ENCODE data around the gene RPS19BP1. TPM values are rescaled to one million over a fixed set of nuclear protein-coding genes. Genes with fewer than 3 reads are reported as not detected.
"Not testable (repeated sequence)": the region's sequence is repeated elsewhere in the genome, so short reads cannot be mapped to it uniquely, and the experiment has no call there.

RPS19BP1 gene
- total RNA-seq, 1 donor from 2014 or later = 47.9 TPM

DNA sequence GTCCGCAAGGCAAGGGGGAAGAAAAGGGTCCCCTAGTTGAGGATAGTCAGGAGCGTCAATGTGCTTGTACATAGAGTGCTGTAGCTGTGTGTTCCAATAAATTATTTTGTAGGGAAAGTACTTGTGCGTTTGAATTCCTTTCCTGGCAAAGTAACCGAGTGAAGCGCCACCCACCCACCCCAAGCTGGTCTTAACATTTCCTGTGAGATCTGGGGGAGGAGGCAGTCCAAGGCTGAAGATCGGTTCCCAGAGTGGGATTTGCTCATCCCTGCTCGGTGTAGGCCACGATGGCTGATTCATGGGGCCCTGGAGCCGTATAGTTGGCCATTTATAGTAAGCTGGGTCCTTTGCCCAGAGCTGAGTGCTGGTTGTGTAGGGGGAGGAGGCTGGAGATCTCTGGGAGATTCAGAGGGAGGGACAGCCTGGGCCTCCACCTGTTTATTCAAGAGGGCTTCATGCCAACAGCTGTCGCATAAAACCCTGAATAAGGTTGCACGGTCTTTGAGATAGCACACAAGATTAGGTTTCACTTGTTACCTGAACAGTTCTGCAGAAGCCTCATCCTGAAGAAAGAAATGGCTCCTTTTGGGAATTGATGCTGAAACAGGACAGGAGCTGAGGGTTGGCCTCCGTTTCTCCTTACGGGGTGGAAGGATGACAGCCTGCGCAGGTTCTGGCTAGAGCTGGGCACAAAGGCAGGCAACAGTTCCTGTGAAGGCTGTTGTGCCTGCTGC lies 9.8 kb downstream of the RPS19BP1 start:
- H3K36me3 Mint-ChIP-seq (ENCODE audit: low read depth) = peaks cover 32% of the 10 kb centered on the region
- no peaks in the 10 kb centered on the region for H3K27me3 Mint-ChIP-seq (ENCODE audit: low read depth)
- no peak for DNase-seq (ENCODE audit: low spot score)
- TF ChIP-seq, protein P1, sequence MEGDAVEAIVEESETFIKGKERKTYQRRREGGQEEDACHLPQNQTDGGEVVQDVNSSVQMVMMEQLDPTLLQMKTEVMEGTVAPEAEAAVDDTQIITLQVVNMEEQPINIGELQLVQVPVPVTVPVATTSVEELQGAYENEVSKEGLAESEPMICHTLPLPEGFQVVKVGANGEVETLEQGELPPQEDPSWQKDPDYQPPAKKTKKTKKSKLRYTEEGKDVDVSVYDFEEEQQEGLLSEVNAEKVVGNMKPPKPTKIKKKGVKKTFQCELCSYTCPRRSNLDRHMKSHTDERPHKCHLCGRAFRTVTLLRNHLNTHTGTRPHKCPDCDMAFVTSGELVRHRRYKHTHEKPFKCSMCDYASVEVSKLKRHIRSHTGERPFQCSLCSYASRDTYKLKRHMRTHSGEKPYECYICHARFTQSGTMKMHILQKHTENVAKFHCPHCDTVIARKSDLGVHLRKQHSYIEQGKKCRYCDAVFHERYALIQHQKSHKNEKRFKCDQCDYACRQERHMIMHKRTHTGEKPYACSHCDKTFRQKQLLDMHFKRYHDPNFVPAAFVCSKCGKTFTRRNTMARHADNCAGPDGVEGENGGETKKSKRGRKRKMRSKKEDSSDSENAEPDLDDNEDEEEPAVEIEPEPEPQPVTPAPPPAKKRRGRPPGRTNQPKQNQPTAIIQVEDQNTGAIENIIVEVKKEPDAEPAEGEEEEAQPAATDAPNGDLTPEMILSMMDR (IDR thresholded peaks at IDR 0.05) = no peak
- no peaks in the 10 kb centered on the region for H3K9me3 Mint-ChIP-seq (ENCODE audit: low read depth)
- peak overlapping the region; percentile 99 for H3K27ac Mint-ChIP-seq (ENCODE audit: unreplicated experiment)
- H3K4me3 Mint-ChIP-seq (ENCODE audit: unreplicated experiment) = peak overlapping the region; percentile 90
- peaks cover 54% of the 10 kb centered on the region for H3K4me1 Mint-ChIP-seq (ENCODE audit: low read depth)

DNA sequence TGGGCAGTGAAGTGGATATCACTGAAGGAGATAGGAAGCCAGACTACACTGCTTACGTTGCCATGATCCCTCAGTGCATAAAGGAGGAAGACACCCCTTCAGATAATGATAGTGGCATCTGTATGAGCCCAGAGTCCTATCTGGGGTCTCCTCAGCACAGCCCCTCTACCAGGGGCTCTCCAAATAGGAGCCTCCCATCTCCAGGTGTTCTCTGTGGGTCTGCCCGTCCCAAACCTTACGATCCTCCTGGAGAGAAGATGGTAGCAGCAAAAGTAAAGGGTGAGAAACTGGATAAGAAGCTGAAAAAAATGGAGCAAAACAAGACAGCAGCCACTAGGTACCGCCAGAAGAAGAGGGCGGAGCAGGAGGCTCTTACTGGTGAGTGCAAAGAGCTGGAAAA lies 10.5 kb downstream of the RPS19BP1 start:
- peak overlapping the region; percentile 90 for H3K4me3 Mint-ChIP-seq (ENCODE audit: unreplicated experiment)
- peak overlapping the region; percentile 99 for H3K27ac Mint-ChIP-seq (ENCODE audit: unreplicated experiment)
- H3K36me3 Mint-ChIP-seq (ENCODE audit: low read depth) = peaks cover 32% of the 10 kb centered on the region
- not testable (repeated sequence) for DNase-seq (ENCODE audit: low spot score); H3K9me3 Mint-ChIP-seq (ENCODE audit: low read depth); H3K27me3 Mint-ChIP-seq (ENCODE audit: low read depth)
- H3K4me1 Mint-ChIP-seq (ENCODE audit: low read depth) = peaks cover 55% of the 10 kb centered on the region

- not testable (repeated sequence) for H3K9me3 Mint-ChIP-seq (ENCODE audit: low read depth); DNase-seq (ENCODE audit: low spot score); H3K27me3 Mint-ChIP-seq (ENCODE audit: low read depth)
- H3K36me3 Mint-ChIP-seq (ENCODE audit: low read depth) = peaks cover 33% of the 10 kb centered on the region
- H3K4me1 Mint-ChIP-seq (ENCODE audit: low read depth) = peaks cover 52% of the 10 kb centered on the region
- peak overlapping the region; percentile 99 for H3K27ac Mint-ChIP-seq (ENCODE audit: unreplicated experiment)
- H3K4me3 Mint-ChIP-seq (ENCODE audit: unreplicated experiment) = peak overlapping the region; percentile 90
Observed at GRCh38 chr22:39521106-39521885, 11.3 kb downstream of the RPS19BP1 start.

- H3K27me3 Mint-ChIP-seq (ENCODE audit: low read depth) = no peaks in the 10 kb centered on the region
- H3K36me3 Mint-ChIP-seq (ENCODE audit: low read depth) = peaks cover 36% of the 10 kb centered on the region
- peak within 1 kb of the TSS; percentile 90 for H3K4me3 Mint-ChIP-seq (ENCODE audit: unreplicated experiment)
- no peaks in the 10 kb centered on the region for H3K9me3 Mint-ChIP-seq (ENCODE audit: low read depth)
- peak within 1 kb of the TSS; percentile 99 for H3K27ac Mint-ChIP-seq (ENCODE audit: unreplicated experiment)
- TF ChIP-seq, protein P1 (IDR thresholded peaks at IDR 0.05) = no peak
- peaks cover 48% of the 10 kb centered on the region for H3K4me1 Mint-ChIP-seq (ENCODE audit: low read depth)
- no peak for DNase-seq (ENCODE audit: low spot score)
Observed at GRCh38 chr22:39520226-39521105, 12.1 kb downstream of the RPS19BP1 start, which contains the start of gene ATF4. Gene ATF4 (plus strand): TSS chr22:39520562. CDS start chr22:39521446, 884 bp downstream.

- H3K4me1 Mint-ChIP-seq (ENCODE audit: low read depth) = peaks cover 43% of the 10 kb centered on the region
- no peaks in the 10 kb centered on the region for H3K9me3 Mint-ChIP-seq (ENCODE audit: low read depth)
- H3K36me3 Mint-ChIP-seq (ENCODE audit: low read depth) = peaks cover 36% of the 10 kb centered on the region
- no peaks in the 10 kb centered on the region for H3K27me3 Mint-ChIP-seq (ENCODE audit: low read depth)
- TF ChIP-seq, protein P1 (IDR thresholded peaks at IDR 0.05) = peak; percentile 71
- peak overlapping the region; percentile 99 for H3K27ac Mint-ChIP-seq (ENCODE audit: unreplicated experiment)
- H3K4me3 Mint-ChIP-seq (ENCODE audit: unreplicated experiment) = peak overlapping the region; percentile 90
- peak; percentile 98 for DNase-seq (ENCODE audit: low spot score)
Observed at GRCh38 chr22:39519681-39520225, 12.8 kb downstream of the RPS19BP1 start.

Data from chondrocyte (in vitro differentiated cells).